Measurements from ENCODE around the gene PCK1. TPM values are rescaled to one million over a fixed set of nuclear protein-coding genes. Genes with fewer than 3 reads are reported as not detected.

PCK1 gene
- total RNA-seq, 1 experiment from 2014 or later: 1.2 TPM

DNA sequence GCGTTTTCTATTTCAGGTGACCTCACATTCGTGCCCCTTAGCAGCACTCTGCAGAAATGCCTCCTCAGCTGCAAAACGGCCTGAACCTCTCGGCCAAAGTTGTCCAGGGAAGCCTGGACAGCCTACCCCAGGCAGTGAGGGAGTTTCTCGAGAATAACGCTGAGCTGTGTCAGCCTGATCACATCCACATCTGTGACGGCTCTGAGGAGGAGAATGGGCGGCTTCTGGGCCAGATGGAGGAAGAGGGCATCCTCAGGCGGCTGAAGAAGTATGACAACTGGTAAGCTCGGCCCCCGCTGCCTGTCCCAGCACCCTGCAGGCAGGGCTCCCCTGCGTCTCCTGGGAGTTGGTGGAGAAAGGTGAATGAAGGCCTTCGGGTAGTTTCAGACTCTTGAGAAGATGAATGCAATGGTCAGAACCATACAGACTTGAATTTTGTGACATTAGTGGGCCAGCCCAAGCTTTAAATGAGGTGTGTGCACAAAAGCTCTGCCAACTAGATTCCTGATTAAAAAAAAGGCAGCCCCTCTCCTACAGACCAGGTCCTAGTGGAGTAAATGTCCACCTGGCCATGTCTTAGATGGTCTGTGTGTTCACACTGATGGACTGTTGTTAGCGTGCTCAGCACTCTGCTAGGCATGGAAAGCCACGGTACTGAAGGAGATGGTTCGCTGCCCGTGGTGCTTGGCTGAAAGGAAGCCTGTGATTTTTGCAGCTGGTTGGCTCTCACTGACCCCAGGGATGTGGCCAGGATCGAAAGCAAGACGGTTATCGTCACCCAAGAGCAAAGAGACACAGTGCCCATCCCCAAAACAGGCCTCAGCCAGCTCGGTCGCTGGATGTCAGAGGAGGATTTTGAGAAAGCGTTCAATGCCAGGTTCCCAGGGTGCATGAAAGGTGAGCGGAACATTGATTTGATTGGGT lies 708 bp downstream of the PCK1 start:
- no peaks in the 10 kb centered on the region for H3K27me3 ChIP-seq (ENCODE audit: low read length)
- H3K4me2 ChIP-seq (ENCODE audit: low read depth, low read length, poor library complexity, severe bottlenecking): no peak overlapping the region
- no peaks in the 10 kb centered on the region for H3K79me2 ChIP-seq (ENCODE audit: low read length)
- no peak for DNase-seq
- H3K4me3 ChIP-seq (ENCODE audit: low read length): no peak overlapping the region
- no peaks in the 10 kb centered on the region for H3K4me1 ChIP-seq (ENCODE audit: low read length)
- H3K27ac ChIP-seq (ENCODE audit: low read length): no peak overlapping the region
- H3K9me2 ChIP-seq (replicated peaks; ENCODE audit: insufficient read depth, low read length): no peaks in the 10 kb centered on the region
- no peaks in the 10 kb centered on the region for H3K36me3 ChIP-seq (ENCODE audit: insufficient read depth, low read length)
- no peak overlapping the region for H3K9ac ChIP-seq (ENCODE audit: low read length)
- no peaks in the 10 kb centered on the region; the same call in 1 of the 2 replicates for H4K20me1 ChIP-seq (ENCODE audit: insufficient read depth, low read depth, low read length)
- no peak overlapping the region for H2AFZ ChIP-seq (ENCODE audit: low read length)
- no peaks in the 10 kb centered on the region for H3K9me3 ChIP-seq (ENCODE audit: low read length)

DNA sequence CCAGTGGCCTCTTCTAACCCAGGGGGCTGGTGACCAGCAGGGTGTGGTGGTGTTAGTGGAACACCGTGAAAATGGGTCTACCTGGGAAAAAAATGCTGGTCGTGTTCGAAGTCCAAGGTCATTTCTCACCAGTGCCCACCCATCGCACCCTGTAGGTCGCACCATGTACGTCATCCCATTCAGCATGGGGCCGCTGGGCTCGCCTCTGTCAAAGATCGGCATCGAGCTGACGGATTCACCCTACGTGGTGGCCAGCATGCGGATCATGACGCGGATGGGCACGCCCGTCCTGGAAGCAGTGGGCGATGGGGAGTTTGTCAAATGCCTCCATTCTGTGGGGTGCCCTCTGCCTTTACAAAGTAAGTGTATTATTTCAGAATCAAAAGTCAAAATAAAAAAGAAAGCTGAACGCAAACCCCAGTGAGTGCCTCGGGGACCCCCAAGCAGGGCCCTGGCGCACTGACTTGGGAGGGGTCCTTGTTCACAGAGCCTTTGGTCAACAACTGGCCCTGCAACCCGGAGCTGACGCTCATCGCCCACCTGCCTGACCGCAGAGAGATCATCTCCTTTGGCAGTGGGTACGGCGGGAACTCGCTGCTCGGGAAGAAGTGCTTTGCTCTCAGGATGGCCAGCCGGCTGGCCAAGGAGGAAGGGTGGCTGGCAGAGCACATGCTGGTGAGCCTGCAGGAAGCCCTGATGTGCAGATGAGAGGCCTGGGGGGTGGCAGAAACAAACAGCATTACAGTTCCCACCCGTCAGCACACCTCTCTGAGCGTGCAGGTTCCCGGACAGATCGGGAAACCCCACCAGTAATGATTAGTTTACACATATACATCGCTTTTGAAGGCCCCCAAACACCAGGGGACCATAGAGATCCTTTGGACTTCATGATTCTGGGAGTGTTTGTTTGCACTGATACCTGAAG lies 1.9 kb downstream of the PCK1 start:
- Histone ChIP-seq H3K27me3 (ENCODE audit: low read length) (no peaks in the 10 kb centered on the region), H3K9ac (ENCODE audit: low read length) (no peak overlapping the region), H3K9me3 (ENCODE audit: low read length) (no peaks in the 10 kb centered on the region), H3K27ac (ENCODE audit: low read length) (no peak overlapping the region), H3K9me2 (replicated peaks; ENCODE audit: insufficient read depth, low read length) (no peaks in the 10 kb centered on the region), H3K4me3 (ENCODE audit: low read length) (no peak overlapping the region), H3K36me3 (ENCODE audit: insufficient read depth, low read length) (no peaks in the 10 kb centered on the region), H3K4me2 (ENCODE audit: low read depth, low read length, poor library complexity, severe bottlenecking) (no peak overlapping the region), H2AFZ (ENCODE audit: low read length) (no peak overlapping the region), H4K20me1 (ENCODE audit: insufficient read depth, low read depth, low read length) (no peaks in the 10 kb centered on the region; the same call in 1 of the 2 replicates), H3K79me2 (ENCODE audit: low read length) (no peaks in the 10 kb centered on the region), H3K4me1 (ENCODE audit: low read length) (no peaks in the 10 kb centered on the region)
- no peak for DNase-seq

DNA sequence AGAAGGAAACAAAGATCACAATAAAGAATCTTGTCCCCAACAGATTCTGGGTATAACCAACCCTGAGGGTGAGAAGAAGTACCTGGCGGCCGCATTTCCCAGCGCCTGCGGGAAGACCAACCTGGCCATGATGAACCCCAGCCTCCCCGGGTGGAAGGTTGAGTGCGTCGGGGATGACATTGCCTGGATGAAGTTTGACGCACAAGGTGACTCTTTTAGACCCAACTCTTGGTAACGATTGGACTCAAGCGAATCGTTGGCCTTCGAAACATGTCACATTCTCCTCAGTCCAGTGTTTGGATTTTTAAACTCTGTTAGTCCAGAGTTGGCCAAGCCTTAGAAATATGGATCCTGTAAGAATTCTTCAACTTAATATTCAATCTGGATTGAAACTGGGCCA lies 2.6 kb downstream of the PCK1 start:
- no peaks in the 10 kb centered on the region for H3K27me3 ChIP-seq (ENCODE audit: low read length)
- no peak overlapping the region for H3K27ac ChIP-seq (ENCODE audit: low read length)
- H2AFZ ChIP-seq (ENCODE audit: low read length): no peak overlapping the region
- no peak for DNase-seq
- H3K4me3 ChIP-seq (ENCODE audit: low read length): no peak overlapping the region
- no peak overlapping the region for H3K4me2 ChIP-seq (ENCODE audit: low read depth, low read length, poor library complexity, severe bottlenecking)
- H3K4me1 ChIP-seq (ENCODE audit: low read length): no peaks in the 10 kb centered on the region
- H3K9me3 ChIP-seq (ENCODE audit: low read length): no peaks in the 10 kb centered on the region
- no peaks in the 10 kb centered on the region for H3K9me2 ChIP-seq (replicated peaks; ENCODE audit: insufficient read depth, low read length)
- no peaks in the 10 kb centered on the region for H3K36me3 ChIP-seq (ENCODE audit: insufficient read depth, low read length)
- no peaks in the 10 kb centered on the region; the same call in 1 of the 2 replicates for H4K20me1 ChIP-seq (ENCODE audit: insufficient read depth, low read depth, low read length)
- no peak overlapping the region for H3K9ac ChIP-seq (ENCODE audit: low read length)
- H3K79me2 ChIP-seq (ENCODE audit: low read length): no peaks in the 10 kb centered on the region

DNA sequence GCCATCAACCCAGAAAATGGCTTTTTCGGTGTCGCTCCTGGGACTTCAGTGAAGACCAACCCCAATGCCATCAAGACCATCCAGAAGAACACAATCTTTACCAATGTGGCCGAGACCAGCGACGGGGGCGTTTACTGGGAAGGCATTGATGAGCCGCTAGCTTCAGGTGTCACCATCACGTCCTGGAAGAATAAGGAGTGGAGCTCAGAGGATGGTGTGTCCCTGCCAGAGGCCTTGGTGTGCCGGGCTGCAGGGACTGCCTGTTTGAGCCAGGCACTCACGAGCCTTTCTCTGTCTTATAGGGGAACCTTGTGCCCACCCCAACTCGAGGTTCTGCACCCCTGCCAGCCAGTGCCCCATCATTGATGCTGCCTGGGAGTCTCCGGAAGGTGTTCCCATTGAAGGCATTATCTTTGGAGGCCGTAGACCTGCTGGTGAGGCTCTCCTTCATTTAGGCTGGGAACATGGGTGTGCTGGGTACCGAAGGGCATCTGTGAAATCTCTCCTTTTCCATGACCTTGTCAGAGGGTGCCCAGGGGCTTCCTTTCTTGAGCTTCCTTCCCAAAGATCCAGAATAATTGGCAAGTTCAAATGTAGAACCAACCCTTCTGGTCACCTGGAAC lies 3.4 kb downstream of the PCK1 start:
- Histone ChIP-seq H3K79me2 (ENCODE audit: low read length) (no peaks in the 10 kb centered on the region), H4K20me1 (ENCODE audit: insufficient read depth, low read depth, low read length) (no peaks in the 10 kb centered on the region; the same call in 1 of the 2 replicates), H3K4me1 (ENCODE audit: low read length) (no peaks in the 10 kb centered on the region), H3K27me3 (ENCODE audit: low read length) (no peaks in the 10 kb centered on the region), H3K4me3 (ENCODE audit: low read length) (no peak overlapping the region), H2AFZ (ENCODE audit: low read length) (no peak overlapping the region), H3K9me2 (replicated peaks; ENCODE audit: insufficient read depth, low read length) (no peaks in the 10 kb centered on the region), H3K27ac (ENCODE audit: low read length) (no peak overlapping the region), H3K9ac (ENCODE audit: low read length) (no peak overlapping the region), H3K36me3 (ENCODE audit: insufficient read depth, low read length) (no peaks in the 10 kb centered on the region), H3K4me2 (ENCODE audit: low read depth, low read length, poor library complexity, severe bottlenecking) (no peak overlapping the region), H3K9me3 (ENCODE audit: low read length) (no peaks in the 10 kb centered on the region)
- DNase-seq: no peak

DNA sequence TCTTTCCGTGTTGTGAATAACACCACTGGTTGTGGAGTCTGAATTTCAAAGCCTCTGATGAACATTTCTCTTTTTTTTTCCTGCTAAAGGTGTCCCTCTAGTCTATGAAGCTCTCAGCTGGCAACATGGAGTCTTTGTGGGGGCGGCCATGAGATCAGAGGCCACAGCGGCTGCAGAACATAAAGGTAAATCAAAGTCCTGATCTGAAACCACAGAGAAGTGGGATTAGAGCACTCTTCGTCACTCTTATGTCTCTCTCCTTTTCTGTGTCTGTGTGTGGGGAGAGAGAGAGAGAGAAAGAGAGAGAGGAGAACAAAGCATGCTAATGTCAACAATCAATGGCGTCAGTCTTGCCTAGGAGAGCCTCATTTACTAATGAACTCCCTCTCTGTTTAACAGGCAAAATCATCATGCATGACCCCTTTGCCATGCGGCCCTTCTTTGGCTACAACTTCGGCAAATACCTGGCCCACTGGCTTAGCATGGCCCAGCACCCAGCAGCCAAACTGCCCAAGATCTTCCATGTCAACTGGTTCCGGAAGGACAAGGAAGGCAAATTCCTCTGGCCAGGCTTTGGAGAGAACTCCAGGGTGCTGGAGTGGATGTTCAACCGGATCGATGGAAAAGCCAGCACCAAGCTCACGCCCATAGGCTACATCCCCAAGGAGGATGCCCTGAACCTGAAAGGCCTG lies 4.2 kb downstream of the PCK1 start:
- no peaks in the 10 kb centered on the region for H3K36me3 ChIP-seq (ENCODE audit: insufficient read depth, low read length)
- DNase-seq: no peak
- no peak overlapping the region for H3K4me2 ChIP-seq (ENCODE audit: low read depth, low read length, poor library complexity, severe bottlenecking)
- H3K27me3 ChIP-seq (ENCODE audit: low read length): no peaks in the 10 kb centered on the region
- H3K9me2 ChIP-seq (replicated peaks; ENCODE audit: insufficient read depth, low read length): no peaks in the 10 kb centered on the region
- no peaks in the 10 kb centered on the region for H3K79me2 ChIP-seq (ENCODE audit: low read length)
- no peaks in the 10 kb centered on the region for H3K9me3 ChIP-seq (ENCODE audit: low read length)
- no peak overlapping the region for H2AFZ ChIP-seq (ENCODE audit: low read length)
- H3K4me3 ChIP-seq (ENCODE audit: low read length): no peak overlapping the region
- no peaks in the 10 kb centered on the region for H3K4me1 ChIP-seq (ENCODE audit: low read length)
- H3K27ac ChIP-seq (ENCODE audit: low read length): no peak overlapping the region
- H4K20me1 ChIP-seq (ENCODE audit: insufficient read depth, low read depth, low read length): no peaks in the 10 kb centered on the region
- H3K9ac ChIP-seq (ENCODE audit: low read length): no peak overlapping the region

DNA sequence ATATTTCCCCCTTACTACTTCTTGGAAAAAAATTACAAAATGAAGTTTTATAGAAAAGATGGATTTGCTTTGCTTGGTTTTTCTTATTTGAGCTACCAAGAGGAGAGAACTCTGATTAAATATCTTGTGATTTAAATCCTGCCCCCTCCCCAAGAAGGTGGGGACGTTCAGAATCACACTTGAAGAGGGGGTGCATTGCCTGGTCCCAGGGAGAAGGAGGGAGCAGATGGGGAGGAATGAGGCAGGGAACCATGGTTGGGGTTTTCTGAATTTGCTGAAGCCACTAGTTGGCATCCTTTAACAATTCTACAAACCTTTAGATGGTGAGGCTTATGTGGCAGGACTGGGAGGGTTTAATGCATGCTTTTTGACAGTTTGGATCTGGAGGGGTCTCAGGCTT lies 5.5 kb downstream of the PCK1 start:
- Histone ChIP-seq H4K20me1 (ENCODE audit: insufficient read depth, low read depth, low read length) (no peaks in the 10 kb centered on the region), H3K79me2 (ENCODE audit: low read length) (no peaks in the 10 kb centered on the region), H2AFZ (ENCODE audit: low read length) (no peak overlapping the region), H3K27ac (ENCODE audit: low read length) (no peak overlapping the region), H3K9me3 (ENCODE audit: low read length) (no peaks in the 10 kb centered on the region), H3K4me1 (ENCODE audit: low read length) (no peaks in the 10 kb centered on the region), H3K36me3 (ENCODE audit: insufficient read depth, low read length) (no peaks in the 10 kb centered on the region), H3K27me3 (ENCODE audit: low read length) (no peaks in the 10 kb centered on the region), H3K9ac (ENCODE audit: low read length) (no peak overlapping the region), H3K4me2 (ENCODE audit: low read depth, low read length, poor library complexity, severe bottlenecking) (no peak overlapping the region), H3K4me3 (ENCODE audit: low read length) (no peak overlapping the region), H3K9me2 (replicated peaks; ENCODE audit: insufficient read depth, low read length) (no peaks in the 10 kb centered on the region)
- no peak for DNase-seq

DNA sequence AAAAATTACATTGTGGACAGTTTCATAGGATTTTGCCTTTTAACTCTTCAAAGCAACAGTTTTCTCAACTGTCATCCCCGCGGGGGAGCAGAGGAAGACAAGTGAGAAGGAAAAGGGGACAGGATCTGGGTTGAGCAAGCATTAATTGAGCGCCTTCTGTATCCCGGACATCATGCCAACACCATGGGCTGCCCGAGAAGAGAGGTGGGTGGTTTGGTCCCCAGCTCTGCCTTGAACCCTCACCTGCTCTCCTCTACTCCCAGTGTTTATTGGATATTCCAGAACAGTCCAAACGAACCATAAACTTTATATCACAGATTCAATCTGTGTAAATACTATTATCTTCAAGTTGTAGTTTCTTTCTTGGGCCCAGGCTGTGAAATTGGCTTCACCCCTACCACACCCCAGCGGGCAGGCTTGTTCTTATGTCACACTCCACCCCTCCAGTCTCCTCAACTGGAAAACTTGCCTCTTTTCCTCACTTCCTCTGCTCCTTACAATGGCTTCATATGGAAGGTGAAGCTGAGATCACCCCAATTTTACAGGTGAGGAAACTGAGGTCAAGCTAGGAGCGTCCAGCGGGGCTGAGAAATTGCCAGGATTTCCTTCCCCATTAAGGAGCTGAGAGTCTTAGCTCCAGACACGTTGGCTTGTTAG lies 6.0 kb downstream of the PCK1 start:
- Histone ChIP-seq H4K20me1 (ENCODE audit: insufficient read depth, low read depth, low read length) (no peaks in the 10 kb centered on the region), H3K4me2 (ENCODE audit: low read depth, low read length, poor library complexity, severe bottlenecking) (no peak overlapping the region), H3K27ac (ENCODE audit: low read length) (no peak overlapping the region), H3K4me1 (ENCODE audit: low read length) (no peaks in the 10 kb centered on the region), H3K9ac (ENCODE audit: low read length) (no peak overlapping the region), H3K27me3 (ENCODE audit: low read length) (no peaks in the 10 kb centered on the region), H3K79me2 (ENCODE audit: low read length) (no peaks in the 10 kb centered on the region), H3K9me2 (replicated peaks; ENCODE audit: insufficient read depth, low read length) (no peaks in the 10 kb centered on the region), H3K4me3 (ENCODE audit: low read length) (no peak overlapping the region), H3K9me3 (ENCODE audit: low read length) (no peaks in the 10 kb centered on the region), H2AFZ (ENCODE audit: low read length) (no peak overlapping the region), H3K36me3 (ENCODE audit: insufficient read depth, low read length) (no peaks in the 10 kb centered on the region)
- no peak for DNase-seq
